Stimulated activated CD8-positive, alpha-beta memory T cell treated with anti-CD3 and anti-CD28 coated beads, Interleukin-12 subunit alpha, Interleukin-12 subunit beta, amount 100 ng/mL, for 24 hours (primary cell): Measurements from ENCODE around the gene MYO1E.

Source experiments
- DNase-seq: peaks from one replicate; pipeline ENCODE4 v3.0.0-alpha.2; 2020; ENCODE audit errors: extremely low read depth

Gene MYO1E

DNA sequence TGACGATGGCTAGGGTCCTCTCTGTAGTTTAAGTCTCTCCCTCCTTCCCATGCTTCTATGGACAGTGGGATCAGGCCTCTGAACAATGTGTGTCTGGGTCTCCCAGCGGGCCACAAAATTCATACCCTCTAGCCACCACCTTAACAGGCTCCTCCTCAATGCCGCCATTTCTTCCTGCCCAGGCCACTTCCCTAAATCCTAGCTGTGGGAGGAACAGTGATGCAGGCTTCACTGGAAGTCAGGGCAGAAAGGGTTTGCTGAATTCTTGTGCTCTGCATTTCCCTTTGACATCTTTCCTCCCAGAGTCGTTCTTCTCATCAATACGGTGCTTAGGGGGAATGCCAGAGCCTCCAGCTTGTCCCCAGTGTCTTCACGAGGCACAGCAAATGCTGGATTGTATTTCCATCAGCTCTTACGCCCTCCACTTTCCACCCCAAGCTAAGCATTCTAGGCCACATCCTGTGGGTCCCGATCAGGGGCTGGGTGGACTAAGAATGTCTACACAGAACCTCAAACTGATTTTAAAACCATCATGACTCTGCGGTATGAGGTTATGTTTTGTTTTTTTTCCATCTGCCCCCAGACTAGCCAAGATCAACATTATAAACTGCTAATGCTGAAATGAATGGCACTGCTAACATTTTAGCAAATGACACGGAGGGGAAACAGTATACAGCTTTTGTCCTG, 177.9 kb downstream of the MYO1E start:
- no peak for DNase-seq

DNA sequence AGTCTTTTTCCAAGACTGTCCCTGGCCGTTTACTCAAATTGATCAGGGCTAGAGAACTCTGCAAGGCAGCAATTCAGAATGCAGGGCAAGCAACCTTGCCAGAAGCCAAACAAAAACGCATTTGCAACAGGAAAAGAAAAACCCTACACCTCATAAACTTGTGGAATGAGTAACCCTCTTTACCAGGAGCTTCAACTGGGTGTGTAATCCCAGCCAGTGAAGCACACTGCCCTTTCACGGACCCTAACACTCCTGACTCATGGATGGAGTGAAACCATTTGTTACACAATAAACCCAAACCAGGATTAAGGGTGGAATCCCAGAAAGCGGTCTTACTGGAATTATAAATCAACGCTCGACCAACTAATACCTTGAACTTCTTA, 180.8 kb downstream of the MYO1E start:
- DNase-seq = no peak

DNA sequence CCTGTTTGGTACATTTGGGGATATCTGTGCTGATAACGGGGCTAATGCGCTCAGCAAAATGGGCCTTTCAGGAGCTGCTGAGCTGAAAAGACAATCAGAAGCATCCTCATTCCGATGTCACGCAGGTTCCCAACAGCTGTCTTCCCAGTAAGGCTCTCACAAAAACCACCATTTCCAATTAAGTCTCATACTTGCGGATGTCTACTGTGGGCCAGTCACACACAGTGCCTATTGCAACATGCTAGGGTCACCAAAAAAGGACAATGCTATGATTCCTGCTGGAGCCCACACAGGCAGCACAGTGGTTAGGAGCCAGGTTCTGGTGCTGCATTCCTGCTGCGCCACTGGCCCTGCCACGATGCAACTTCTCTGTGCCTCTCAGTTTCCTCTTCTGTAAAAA, 182.4 kb downstream of the MYO1E start:
- DNase-seq = no peak

DNA sequence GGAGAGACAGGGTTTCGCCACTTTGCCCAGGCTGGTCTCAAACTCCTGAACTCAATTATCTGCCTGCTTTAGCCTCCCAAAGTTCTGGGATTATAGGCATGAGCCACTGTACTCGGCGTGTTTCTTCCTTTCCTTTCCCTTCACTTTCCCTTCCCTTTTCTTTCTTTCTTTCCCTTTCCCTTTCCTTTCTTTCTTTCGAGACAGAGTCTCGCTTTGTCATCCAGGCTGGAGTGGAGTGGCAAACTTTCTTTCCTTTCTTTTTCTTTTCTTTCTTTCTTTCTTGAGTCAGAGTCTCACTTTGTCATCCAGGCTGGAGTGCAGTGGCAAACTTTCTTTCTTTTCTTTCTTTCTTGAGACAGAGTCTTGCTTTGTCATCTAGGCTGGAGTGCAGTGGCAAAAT, 183.4 kb downstream of the MYO1E start:
- DNase-seq = no peak

DNA sequence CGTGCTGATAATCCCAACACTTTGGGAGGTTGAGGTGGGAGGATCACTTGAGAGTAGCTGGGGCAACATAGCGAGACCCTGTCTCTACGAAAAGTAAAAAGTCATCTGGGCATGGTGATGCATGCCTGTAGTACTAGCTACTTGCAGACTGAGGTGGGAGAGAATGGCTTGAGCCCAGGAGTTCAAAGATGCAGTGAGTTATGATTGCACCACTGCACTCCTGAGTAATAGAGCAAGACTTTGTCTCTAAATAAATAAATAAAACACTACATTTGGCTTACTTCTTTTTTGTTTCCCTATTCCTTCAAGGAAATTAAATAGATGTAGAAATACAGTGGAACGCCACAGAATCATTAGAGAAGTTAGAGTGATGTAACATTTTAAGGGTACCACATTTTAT, 186.2 kb downstream of the MYO1E start:
- DNase-seq = no peak

DNA sequence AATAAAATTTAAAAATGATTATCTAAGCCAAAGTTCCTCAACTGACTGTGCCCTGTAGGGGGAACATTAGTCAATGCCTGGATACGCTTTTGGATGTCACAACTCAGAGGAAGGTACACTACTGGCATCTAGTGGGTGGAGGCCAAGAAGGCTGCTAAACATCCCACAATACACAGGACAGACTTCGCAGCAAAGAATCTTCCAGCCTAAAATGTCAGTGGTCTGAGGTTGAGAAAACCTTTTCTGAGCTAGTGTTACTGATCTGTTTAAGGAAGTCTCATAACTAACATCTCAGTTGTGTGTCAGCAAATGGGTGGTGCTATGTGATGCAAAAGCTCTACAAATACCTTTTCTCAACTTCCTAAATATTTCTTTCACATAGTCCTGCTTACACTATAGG, 186.9 kb downstream of the MYO1E start:
- no peak for DNase-seq

DNA sequence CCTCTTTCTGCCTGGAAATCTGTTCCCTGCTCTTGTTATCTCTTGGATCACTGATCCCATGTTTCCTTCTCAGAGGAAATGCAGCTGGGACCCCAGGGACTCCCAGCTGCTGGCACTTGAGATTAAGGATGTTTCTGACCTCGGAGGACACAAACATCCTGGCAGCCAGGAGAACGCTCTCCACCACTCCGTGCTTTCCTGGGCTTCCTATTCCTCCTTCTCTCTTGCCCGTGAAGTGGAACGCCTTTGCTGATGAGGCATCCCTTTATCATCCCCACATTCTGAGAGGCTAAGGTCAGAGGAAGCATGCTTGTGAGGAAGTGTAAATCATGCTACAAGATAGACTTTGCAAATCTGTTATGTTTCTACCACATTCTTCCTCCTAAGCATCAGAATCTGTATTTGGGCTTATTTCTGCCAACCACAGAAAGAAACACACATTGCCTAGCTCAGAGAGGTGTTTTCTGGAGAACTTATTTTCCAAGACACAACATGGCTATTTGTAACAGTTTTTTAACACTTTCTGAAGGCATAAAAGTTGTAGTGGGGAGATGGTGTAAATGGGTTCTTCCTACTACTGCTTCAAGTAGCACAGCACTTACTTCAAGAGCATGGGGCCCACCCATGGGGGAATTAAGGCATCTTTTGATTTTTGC, 191.6 kb downstream of the MYO1E start:
- no peak for DNase-seq

DNA sequence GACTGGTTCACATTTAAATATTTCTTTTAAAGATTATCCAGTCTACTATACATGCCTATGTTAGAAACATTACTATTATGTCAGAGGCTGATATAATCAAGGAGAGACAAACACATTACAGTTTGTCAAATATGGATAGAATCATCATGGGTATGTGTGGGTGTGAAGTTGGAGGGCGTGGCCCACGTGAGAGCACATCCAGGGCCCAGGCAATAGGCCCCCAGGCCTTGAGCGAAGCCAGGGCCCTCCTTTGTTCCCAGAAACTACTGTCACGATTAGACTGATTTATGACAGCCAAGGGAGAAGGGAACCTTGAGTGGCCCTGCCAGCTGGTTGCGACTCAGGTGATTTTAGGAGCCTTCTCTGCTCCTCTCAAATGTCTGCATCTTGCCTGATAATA, 193.0 kb downstream of the MYO1E start:
- no peak for DNase-seq

DNA sequence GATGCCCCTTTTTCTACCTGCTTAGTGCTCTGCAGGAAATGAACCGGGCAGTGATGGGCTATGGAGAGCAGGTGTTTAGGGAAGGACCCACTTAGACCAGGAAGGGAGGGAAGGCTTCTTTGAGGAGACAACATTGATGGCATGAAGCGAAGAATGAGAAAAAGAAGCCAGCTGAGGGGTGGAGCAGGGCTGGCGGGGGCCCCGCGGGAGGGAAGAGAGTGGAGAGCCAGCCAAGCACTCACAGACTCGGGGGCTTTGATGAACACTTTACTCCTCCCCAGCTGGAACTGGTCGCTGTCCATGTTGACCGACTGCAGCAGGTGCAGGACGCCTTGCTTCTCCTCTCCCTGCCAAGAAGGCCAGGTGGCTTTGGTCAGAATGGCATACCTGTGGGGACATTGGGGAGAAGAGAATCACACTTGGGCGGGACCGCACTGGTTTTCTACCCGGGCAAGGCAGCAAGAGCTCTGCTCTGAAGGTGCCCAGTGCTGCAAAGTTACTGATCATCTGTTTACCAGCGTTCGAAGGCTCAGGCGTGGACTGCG, 194.4 kb downstream of the MYO1E start:
- DNase-seq = no peak

DNA sequence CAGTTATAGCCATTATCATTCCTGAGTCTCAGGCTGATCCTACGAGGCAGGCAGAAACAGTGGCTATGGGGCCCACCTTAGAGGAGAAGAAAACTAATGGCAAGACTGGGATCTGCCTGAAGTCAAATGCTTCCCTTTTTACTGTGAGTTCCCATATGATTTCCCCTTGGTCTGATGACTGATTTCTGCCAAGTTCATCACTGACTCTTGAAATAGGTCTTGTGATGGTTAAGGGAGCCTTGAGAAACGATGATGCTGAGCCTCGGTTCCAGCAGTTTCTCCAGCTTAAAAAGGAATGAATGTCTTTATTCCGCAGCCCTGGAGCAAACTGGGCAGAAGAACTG, 195.4 kb downstream of the MYO1E start:
- no peak for DNase-seq

DNA sequence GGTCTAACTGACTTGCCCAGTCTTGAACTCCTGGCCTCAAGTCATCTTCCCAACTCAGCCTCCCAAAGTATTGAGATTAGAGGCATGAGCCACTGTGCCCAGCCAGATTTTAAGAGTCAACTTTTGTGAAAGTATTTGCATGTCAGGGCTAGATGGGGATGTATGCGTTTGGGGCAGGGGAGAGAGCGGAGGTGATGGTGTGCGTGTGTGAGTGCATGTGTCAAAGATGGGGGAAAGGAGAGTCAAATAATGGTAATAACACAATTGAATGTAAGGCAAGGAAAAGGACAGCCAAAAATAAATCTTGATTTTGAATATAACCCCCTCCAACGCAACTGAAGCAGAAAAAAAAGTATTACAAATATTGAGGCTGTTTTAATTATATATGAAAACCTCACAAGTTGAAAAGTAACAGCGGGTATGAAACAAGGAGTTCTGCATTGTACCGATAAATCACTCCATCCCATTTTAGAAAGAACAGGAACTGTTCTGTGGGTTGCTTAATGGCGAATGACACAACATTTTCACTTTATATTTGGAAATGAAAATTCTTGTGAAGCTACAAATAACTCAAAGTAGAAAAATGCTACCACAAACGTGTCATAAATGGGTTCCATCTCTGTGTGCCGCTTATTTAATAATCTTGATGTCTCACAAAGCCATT, 195.9 kb downstream of the MYO1E start:
- DNase-seq = no peak

DNA sequence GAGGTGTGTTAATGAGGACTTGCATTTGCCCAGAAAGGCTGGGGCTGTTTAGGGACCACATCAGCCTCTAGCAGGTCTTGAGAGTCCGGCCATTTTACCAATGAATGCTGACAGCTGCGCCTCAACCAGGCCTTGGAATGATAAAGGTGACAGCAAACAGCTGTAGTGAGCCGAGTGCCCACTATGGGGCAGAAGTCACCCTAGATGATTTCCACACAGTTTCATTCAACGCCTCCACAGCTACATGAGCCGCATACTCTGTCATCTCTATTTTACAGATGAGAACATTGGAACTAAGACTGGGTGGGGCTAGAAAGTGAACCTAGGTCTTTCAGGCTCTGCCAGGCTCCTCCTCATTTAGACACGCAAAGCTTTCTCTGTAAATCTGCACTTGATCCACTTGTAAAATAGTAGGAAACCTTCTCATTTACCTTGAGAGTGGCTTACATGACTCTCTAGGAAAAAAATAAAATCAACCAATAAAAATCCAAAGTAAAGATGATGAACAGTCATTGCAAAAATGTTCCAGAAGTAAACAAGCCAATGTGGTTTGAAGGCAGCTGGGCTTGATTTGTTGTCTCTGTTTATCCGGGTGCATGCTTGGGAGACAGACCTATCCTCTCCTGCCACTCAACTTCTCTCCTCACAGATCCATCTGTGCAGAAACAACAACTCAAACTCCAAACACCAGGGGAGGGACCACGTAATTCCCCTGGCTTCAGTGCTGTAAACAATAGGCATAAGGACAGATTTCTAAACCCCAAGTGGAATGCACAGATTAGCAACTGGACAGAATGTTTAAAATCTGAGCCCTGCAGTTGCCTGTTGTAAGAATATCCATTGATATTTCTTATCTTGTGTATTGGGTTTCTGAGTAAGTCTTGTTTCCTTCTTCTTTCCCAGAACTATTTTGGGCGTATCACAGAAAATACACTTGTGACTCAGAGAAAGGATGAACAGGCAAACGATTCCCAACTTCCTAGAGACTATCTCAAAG, 197.5 kb downstream of the MYO1E start:
- DNase-seq = no peak

DNA sequence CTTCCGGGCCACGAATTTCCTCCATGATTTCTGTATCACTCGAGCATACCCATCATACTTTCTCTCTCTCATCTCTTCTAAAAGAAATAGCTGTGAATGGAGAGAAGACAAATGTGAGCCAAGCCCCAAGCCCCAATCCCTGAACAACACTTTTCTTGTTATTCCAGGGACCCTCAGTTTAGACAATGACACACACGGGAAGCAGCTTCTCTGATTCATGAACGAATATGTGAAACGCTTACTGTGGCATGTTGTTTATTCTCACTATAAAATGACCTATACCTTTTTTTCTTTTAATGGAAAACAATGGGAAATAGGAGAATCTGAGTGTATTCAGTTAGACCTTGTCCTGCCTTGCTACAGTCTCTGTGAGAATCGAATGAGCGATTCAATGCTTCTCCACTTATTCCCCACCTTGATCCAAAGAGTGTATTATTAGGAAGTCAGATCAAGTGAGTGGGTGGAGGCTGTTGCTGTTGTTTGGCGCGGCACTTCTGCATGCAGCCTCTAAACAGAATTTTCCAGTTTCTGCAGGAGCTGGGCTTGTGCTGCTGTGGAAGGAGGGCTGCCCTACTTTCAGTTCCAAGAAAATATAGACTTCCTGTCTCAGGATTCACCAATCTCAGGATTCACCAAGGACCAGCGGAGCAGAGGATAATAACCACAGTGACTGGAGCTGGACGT, 198.4 kb downstream of the MYO1E start:
- DNase-seq = no peak

DNA sequence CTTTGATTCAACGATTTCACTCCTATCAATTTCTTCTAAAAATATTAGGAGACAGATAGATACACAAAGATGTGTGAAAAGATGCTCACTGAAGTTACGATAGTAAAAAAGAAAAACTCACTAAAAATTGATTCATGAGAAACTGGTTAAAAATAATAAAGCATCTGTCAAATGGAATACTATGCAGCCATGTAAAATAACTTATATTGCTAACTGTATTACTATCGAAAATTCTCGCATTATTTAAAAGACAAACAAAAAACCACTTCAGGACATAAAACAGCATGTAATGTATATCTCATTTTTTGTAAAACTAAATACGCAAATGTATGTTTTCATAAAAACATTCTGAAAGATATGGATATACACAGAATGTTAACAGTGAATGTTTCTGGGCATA, 199.5 kb downstream of the MYO1E start:
- DNase-seq = no peak

DNA sequence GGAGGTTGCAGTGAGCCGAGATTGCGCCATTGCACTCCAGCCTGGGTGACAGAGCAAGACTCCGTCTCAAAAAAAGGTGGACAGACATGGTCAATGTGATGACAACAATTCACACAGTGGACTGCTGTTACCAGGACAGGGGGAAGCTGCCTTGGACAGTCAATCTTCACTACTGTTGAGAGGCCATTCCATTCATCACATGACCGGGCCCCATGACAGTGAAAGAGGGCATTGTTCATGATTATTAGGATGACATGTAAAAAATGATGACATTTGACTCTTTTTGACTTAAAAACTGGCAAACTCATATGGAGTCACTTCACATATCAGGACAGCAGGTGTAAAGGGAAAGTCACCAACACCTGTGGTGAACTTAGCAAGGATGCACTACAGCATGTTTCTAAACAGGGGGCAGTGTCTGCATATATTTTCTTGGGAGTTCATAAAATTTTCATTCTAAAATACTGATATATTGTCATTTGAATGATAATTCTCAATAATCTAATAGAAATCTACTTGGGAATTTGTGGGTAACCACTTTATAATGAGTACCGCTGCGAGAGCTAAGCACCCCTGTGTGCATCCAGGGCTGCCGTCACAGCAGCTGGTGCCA, 200.3 kb downstream of the MYO1E start:
- no peak for DNase-seq

DNA sequence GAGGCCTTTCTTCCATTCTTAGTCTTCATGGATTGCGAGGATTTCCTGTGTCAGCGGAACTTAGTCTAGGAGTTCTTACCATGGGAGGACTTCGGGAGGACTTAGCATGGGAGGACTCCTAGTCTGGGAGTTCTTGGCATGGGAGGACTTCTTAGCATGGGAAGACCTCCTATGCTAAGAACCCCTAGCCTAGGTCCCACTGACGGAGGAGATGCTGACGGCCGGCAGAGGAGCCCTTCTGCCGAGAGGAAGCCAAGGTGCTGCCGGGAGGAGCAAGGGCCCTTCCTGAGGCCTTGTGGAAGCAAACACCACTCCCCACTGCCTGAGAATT, 201.6 kb downstream of the MYO1E start:
- no peak for DNase-seq

DNA sequence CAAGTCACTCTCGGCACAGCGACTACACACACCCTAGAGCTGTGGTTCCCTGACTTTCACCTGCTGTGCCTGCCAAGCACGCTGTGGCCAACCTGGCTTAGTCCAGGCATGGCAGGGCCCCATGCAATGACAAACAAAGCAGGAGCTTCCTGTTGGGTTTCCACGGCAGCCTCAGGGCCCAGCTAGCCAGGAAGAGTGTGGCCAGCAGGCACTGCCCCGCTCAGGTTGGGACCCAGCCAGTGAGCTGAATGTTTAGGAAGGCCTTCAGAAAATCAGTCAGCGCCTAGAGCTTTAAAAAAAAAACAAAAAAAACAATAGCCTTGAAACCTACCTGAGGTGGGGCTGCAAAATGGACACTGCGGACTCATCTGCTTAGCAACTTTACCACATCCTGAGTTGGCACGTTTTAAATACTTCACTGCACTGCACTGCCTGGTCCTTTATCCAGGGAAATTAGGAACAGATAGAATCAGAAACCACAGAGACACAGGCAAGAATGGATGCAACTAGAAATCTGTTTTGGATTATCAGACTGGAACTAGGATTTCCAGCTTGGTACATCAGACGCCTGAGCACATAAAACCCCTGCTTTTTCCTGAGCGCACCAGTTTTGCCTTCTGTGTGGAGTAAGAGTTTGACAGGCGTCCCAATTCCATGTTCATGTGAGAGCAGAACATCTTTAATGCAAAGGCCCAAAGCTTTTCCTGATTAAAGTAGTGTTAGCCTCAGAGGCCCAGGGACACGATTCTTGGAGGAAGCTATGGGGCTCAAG, 202.2 kb downstream of the MYO1E start:
- DNase-seq = no peak

DNA sequence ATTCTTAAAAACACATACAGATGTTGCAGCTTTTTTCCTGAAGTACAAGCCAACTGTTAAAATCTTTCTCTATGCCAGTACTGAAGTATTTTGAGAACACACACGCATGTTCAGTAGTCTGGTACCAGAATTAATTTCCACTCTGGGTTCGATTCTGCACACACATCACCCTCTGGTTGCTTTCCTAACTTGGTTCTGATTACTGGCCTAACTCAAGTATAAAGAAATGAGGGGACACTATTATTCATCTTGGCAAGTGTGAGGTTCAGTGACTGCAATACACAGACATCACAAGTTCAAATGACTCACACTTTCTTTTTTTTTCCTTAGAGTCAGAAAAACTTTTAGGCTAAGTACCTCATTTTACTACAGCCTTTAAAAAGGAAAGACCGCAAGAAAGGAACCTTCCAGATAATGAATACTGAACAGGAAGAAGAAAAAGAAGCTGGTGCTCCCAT, 203.4 kb downstream of the MYO1E start:
- no peak for DNase-seq

DNA sequence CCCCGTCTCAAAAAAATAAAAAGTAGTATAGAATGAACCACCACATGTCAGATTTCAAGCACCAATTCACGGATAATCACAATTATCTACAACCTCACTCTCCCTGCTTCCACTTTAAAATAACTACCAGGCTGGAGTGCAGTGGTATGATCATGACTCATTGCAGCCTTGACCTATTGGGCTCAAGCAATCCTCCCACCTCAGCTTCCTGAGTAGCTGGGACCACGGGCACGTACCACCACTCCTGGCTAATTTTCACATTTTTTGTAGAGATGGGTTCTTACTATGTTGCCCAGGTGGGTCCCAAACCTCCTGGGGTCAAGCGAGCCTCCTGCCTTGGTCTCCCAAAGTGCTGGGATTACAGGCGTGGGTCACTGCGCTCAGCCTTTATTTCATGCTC, 204.1 kb downstream of the MYO1E start:
- DNase-seq = no peak

DNA sequence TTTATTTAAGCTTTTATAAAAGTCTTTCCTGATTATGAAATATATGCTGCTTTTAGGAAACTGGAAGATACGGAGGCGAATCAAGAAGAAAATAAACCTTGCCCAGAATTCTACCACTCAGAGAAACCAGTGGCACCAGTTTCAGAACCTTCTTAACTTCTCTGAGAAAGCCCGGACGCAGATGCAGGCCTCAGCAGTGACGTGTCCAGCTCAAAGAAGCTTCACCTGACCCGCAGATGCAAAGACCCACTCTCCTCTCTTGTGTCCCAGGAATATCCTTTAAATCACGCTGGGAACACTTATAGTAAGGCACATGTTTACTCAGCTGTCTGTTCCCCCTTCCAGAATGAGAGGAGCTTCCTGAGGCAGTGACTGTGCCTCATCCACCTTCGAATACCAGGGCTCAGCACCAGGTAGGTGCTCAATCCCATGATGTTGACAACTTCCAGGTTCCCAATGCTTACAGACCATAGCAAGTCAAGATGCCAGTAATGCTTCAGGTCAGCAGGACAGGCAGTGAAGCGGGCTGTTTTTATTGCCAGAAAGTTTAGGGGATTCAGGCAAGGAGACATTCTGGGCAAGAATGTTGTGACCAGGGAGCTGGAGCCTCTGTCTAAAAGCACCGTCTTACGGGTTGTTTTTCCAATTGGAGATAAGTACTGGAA, 205.9 kb downstream of the MYO1E start:
- DNase-seq = no peak
